Measurements from ENCODE around the gene PRKD3.
"Not testable (repeated sequence)": the region's sequence is repeated elsewhere in the genome, so short reads cannot be mapped to it uniquely, and the experiment has no call there.

Gene PRKD3

GRCh38 chr2:37316181-37316580, 8.5 kb downstream of the PRKD3 start:
- no peak for DNase-seq (ENCODE audit: low spot score)

GRCh38 chr2:37315364-37315763, 9.3 kb downstream of the PRKD3 start:
- DNase-seq (ENCODE audit: low spot score): no peak

GRCh38 chr2:37307500-37307899, 17.1 kb downstream of the PRKD3 start:
- no peak for DNase-seq (ENCODE audit: low spot score)

GRCh38 chr2:37306024-37306423, 18.6 kb downstream of the PRKD3 start:
- no peak for DNase-seq (ENCODE audit: low spot score)

DNA sequence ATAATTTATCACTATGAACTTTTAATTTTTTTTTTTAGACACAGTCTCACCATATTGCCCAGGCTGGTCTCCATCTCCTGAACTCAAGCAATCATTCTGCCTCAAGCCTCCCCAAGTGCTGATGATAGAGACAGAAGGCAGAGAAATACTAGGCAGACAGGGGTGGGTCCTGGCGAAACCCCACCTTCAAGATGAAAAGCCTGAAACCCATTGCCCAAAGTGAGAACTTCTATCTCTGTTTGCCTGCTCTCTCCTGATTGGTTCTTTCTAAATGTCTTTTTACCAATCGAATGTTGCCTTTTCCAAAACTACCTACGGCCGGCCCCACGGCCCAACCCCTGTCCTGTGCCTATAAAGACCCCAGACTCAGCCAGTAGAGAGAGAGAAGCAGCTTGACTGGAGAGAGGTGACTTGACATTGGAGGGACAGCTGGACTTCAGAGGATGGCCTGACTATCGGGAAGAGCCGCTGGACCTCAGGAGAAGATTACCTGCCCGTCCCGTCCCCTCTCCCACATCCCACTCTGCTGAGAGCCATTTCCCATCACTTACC, 21.9 kb downstream of the PRKD3 start:
- no peak for DNase-seq (ENCODE audit: low spot score)

DNA sequence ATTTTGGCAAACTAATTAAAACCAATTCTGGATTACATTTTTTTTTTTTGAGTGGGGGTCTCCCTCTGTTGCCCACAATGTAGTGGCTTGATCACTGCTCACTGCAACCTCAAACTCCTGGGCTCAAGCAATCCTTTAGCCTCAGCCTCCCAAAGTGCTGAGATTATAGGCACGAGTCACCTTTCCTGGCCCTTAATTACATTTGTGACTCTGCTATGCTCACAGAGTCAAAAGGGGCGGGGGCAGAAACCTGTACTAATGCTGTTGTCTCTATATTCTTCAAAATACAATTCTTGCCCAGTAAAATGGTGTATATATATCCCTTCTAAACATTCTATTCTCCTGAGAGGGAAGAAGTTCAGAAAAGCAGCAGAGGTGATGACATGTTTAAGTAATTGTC, 23.2 kb downstream of the PRKD3 start:
- no peak for DNase-seq (ENCODE audit: low spot score)

DNA sequence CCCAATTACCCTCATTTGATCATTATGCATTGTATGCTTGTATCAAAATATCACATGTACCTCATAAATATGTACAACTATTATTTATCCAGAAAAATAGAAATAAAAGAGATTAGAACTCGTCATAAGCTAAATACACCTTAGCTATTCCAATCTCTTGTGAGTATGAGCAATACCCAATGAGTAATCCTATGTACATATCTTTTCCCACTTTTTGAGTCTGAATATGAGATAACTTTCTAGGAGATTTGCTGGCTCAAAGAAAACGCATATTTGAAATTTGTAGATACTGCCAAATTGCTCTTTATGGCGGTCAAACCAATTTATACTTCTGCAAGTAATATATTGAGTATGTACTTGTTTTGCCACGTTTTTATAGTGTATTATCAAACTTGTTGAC, 24.1 kb downstream of the PRKD3 start:
- no peak for DNase-seq (ENCODE audit: low spot score)

DNA sequence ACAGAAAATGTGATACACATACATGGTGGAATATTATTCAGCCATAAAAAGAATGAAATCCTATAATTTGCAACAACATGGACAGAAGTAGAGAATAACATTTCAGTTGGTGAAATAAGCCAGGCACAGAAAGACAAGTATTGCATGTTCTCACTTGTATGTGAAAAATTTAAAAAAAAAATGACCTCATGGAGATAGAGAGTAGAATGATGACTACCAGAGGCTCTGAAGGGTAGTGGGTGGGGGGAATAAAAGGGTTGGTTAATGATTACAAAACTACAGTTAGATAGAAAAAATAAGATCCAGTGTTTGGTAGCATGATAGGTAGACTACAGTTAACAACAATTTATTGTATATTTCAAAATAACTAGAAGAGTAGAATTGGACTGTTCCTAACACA, 24.5 kb downstream of the PRKD3 start:
- no peak for DNase-seq (ENCODE audit: low spot score)

DNA sequence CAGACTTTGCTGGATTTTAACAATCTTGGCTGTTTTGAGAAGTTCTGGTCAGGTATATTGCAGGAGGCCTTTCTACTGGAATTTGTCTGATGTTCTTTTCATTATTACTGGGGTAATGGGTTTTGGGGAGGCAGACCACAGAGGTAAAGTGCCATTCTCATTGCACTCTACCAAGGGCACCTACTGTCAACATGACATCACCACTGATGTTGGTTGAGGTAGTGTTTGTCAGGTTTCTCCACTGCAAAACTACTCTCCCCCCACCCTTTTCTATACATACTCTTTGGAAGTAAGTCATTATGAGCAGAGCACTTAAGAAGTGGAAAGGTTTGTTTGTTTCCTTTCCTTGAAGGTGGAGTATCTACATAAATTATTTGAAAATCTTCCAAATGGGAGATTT, 27.0 kb downstream of the PRKD3 start:
- no peak for DNase-seq (ENCODE audit: low spot score)

DNA sequence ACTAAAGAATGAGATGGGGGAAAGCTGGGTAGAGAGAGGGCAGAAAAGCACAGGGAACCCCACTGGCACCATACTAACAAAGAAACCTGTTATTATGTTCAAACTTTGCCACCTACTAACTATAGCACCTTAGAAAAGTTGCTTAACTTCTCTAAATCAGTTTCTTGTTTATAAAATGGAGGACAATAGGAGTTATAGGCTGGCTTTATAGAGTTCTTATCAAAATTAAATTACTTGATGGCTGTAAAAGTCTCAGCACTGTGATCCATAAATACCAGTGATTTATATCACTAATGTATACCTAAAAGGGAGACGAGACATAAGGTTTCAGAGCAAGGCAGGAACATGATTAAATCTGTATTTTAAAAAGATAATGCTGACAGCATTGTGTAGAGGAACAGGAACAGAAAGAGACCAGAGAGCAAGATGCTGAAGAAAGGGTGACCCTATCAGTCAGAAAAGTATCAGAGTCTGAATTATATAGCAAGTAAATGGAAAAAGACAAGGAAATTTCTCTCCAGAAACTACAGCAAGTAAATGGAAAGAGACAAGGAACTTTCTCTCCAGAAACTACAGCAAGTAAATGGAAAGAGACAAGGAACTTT, 29.1 kb downstream of the PRKD3 start:
- DNase-seq (ENCODE audit: low spot score): no peak

- not testable (repeated sequence) for DNase-seq (ENCODE audit: low spot score)
These were observed 29.8 kb downstream of the PRKD3 start for GRCh38 chr2:37294858-37295257.

- no peak for DNase-seq (ENCODE audit: low spot score)
These were observed 33.0 kb downstream of the PRKD3 start for GRCh38 chr2:37291680-37292079.

DNA sequence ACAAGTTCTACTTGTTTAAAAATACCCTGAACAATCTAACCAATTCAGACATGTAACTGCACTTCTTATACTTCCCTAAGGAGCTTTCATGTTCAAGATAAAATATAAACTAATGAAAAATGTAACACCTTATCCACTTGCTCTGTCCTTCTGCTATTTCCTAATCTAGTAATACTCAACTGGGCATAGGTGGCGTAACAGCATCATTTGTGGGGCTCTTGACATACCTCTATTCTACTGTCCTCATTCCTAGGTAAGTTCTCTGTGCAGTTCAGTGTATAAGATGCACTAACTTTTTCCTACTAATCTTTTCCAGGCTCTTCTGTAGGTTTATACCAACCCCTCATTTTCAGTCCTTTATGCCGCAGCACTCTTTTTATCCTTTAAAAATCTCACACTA, 36.7 kb downstream of the PRKD3 start:
- DNase-seq (ENCODE audit: low spot score): no peak

DNA sequence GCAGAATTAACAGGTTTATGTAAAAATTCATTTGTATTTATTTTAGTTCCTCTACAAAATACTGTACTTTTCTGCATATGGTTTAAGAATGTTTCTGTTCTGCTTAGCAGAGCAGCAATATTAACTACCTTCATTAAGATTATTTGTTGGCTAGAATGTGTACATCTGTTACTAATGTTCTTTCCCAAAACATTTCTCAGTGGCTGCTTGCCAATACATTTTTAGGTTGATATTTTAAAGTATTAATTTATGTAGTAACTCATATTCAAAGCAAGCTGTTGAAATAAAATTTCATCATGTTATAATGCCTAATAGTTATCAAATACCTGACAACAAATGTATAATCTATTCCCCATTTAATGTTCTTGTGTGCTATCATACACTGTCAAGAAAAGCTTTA, 40.3 kb downstream of the PRKD3 start:
- DNase-seq (ENCODE audit: low spot score): no peak

GRCh38 chr2:37283207-37283606, 41.4 kb downstream of the PRKD3 start:
- DNase-seq (ENCODE audit: low spot score): peak; percentile 19

GRCh38 chr2:37282746-37283145, 41.9 kb downstream of the PRKD3 start:
- no peak for DNase-seq (ENCODE audit: low spot score)

DNA sequence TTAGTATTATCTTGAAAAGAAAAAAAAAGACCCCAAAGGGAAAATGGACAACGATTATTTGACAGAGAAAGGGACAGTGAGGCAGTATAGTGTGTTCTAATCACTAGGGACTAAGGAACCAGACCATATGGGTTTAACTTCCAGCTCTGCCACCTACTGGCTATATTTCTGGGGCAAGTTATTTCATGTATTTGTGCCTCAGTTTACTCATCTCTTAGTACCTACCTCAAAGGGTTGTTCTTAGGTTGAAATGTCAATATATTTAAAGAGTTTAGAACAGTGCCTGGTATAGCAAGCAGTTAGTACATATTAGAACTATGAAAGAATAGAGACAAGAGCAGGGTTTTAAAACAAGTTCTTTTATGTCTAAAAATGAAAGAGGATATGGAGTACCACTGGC, 42.7 kb downstream of the PRKD3 start:
- DNase-seq (ENCODE audit: low spot score): no peak

DNA sequence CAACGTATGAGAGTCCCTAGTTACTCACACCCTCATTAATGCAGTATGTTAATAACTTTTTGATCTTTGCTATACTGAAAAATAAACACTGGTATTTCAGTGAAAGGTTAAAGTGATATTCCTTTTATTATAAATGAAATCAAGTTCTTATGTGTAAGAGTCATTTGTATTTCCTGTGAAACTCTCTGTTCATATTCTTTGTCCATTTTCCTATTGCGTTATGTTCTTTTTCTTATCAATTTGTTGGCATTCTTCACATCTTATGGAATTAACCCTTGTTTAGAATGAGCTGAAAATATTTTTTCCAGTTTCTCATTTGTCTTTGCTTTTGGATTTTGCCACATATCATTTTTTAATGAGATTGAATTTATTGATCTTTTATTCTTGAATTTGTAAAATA, 48.3 kb downstream of the PRKD3 start:
- no peak for DNase-seq (ENCODE audit: low spot score)

Measured in kidney capillary endothelial cell (primary cell).